ENCODE measurements around the gene MYO3B. TPM values are rescaled to one million over a fixed set of nuclear protein-coding genes. Genes with fewer than 3 reads are reported as not detected.
A peak's percentile ranks its signal among the peaks of the same experiment; 100 is the strongest.

MYO3B gene
- total and polyA plus RNA-seq, 7 experiments from 2014 or later: 0.66 to 0.82 TPM; not detected in 5

DNA sequence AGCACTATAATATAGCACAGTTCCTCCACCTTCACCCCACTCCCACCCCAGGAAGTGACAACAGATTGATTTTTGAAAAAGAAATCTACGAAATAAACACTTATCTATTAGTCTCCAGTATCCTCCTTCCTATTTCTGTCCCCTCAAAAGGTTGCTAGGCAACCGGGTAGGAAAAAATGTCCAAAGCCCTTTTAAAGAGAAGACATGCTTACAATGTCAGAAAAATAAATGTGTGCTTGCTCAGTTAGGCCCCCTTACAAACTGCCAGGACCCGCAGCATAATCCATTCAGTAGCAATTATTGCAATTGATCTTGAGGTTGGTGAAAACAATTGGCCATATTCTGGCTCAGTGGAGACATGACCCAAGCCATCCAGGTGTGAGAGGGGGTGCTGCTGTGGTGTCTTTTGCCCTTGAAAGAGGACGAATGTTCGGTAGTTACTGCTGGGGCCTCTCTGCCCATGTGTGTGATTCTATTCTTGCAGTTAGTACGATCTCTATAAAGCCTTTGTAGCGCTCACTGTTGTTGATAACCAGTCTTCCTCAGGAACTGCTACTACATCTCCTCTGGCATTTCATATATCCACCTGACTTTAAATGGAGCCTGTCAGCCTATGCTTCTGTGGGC, 144.3 kb downstream of the MYO3B start:
- Mint-ChIP-seq H3K9me3 (peaks cover 0 to 17% (median 6%) of the 10 kb centered on the region in 11 donors), H3K4me3 (no peak overlapping the region), H3K27ac (no peak overlapping the region), H3K27me3 (peaks cover 13 to 24% (median 17%) of the 10 kb centered on the region in 5 donors), H3K4me1 (peaks cover 0 to 2% (median 0%) of the 10 kb centered on the region in 7 donors), H3K36me3 (no peaks in the 10 kb centered on the region)
- POLR2A ChIA-PET: no interaction called here
- Histone ChIP-seq H3K4me1 (ENCODE audit: control insufficient read depth in 2 of 2, insufficient read depth in 2 of 2, low read length in 2 of 2) (no peaks in the 10 kb centered on the region), H3K27me3 (ENCODE audit: control insufficient read depth in 2 of 2, insufficient read depth in 2 of 2, low read length in 2 of 2) (no peaks in the 10 kb centered on the region), H3K4me3 (ENCODE audit: low read length) (no peak overlapping the region), H3K27ac (ENCODE audit: low read depth, low read length) (no peak overlapping the region), H3K9me3 (ENCODE audit: control insufficient read depth in 2 of 3, low read length in 3 of 3) (no peaks in the 10 kb centered on the region), H3K36me3 (ENCODE audit: control insufficient read depth in 2 of 3, insufficient read depth in 3 of 3, low read length in 3 of 3) (no peaks in the 10 kb centered on the region)
- DNase-seq (no peak), ATAC-seq (no peak)
- CTCF ChIA-PET: no interaction called here
- intact Hi-C loops (cut with micrococcal nuclease): loop anchor here in 1 of 2 donors (5.0 kb wide), 1 partner anchor 390 kb away; no protein-coding TSS in a partner anchor

- no peak for ATAC-seq
- H3K27me3 ChIP-seq (ENCODE audit: control insufficient read depth in 2 of 2, insufficient read depth in 2 of 2, low read length in 2 of 2): no peaks in the 10 kb centered on the region
- no peaks in the 10 kb centered on the region for H3K36me3 Mint-ChIP-seq
- intact Hi-C loops (cut with micrococcal nuclease): loop anchor here (1.0 to 5.0 kb wide), 7 partner anchors 38 to 550 kb away; no protein-coding TSS in a partner anchor
- peaks cover 6 to 13% (median 10%) of the 10 kb centered on the region in 5 donors for H3K27me3 Mint-ChIP-seq
- ChIA-PET POLR2A (no interaction called here), CTCF (interaction anchor here (0.6 to 1.0 kb wide), 3 partner anchors 12 to 485 kb away, joined by 3 read pairs; no protein-coding TSS in a partner anchor)
- no peak overlapping the region for H3K4me3 ChIP-seq (ENCODE audit: low read length)
- peaks cover 0 to 17% (median 6%) of the 10 kb centered on the region in 11 donors for H3K9me3 Mint-ChIP-seq
- H3K9me3 ChIP-seq (ENCODE audit: control insufficient read depth in 2 of 3, low read length in 3 of 3): no peaks in the 10 kb centered on the region
- H3K4me3 Mint-ChIP-seq: no peak overlapping the region
- H3K27ac ChIP-seq (ENCODE audit: low read depth, low read length): no peak overlapping the region
- DNase-seq: no peak
- no peaks in the 10 kb centered on the region for H3K4me1 ChIP-seq (ENCODE audit: control insufficient read depth in 2 of 2, insufficient read depth in 2 of 2, low read length in 2 of 2)
- H3K36me3 ChIP-seq (ENCODE audit: control insufficient read depth in 2 of 3, insufficient read depth in 3 of 3, low read length in 3 of 3): no peaks in the 10 kb centered on the region
- peaks cover 0 to 2% (median 0%) of the 10 kb centered on the region in 7 donors for H3K4me1 Mint-ChIP-seq
- H3K27ac Mint-ChIP-seq: no peak overlapping the region
Observed at GRCh38 chr2:170323743-170324142, 145.8 kb downstream of the MYO3B start.

GRCh38 chr2:170324640-170325046, 146.7 kb downstream of the MYO3B start:
- no peak overlapping the region for H3K4me3 Mint-ChIP-seq
- Histone ChIP-seq H3K4me1 (ENCODE audit: control insufficient read depth in 2 of 2, insufficient read depth in 2 of 2, low read length in 2 of 2) (no peaks in the 10 kb centered on the region), H3K27ac (ENCODE audit: low read depth, low read length) (no peak overlapping the region), H3K9me3 (ENCODE audit: control insufficient read depth in 2 of 3, low read length in 3 of 3) (no peaks in the 10 kb centered on the region), H3K27me3 (ENCODE audit: control insufficient read depth in 2 of 2, insufficient read depth in 2 of 2, low read length in 2 of 2) (no peaks in the 10 kb centered on the region), H3K4me3 (ENCODE audit: low read length) (no peak overlapping the region), H3K36me3 (ENCODE audit: control insufficient read depth in 2 of 3, insufficient read depth in 3 of 3, low read length in 3 of 3) (no peaks in the 10 kb centered on the region)
- peak in 8 of 9 donors; percentile 5 to 57 (median 34) for DNase-seq
- peaks cover 0 to 2% (median 0%) of the 10 kb centered on the region in 7 donors for H3K4me1 Mint-ChIP-seq
- no peak overlapping the region for H3K27ac Mint-ChIP-seq
- ChIA-PET CTCF (interaction anchor here (0.5 to 0.7 kb wide), 3 partner anchors 33 to 488 kb away, joined by 3 read pairs; no protein-coding TSS in a partner anchor), POLR2A (no interaction called here)
- intact Hi-C loops (cut with micrococcal nuclease): loop anchor here (1.0 to 5.0 kb wide), 7 partner anchors 37 to 549 kb away; no protein-coding TSS in a partner anchor
- peak; percentile 31 for ATAC-seq
- H3K36me3 Mint-ChIP-seq: no peaks in the 10 kb centered on the region
- peaks cover 0 to 11% (median 3%) of the 10 kb centered on the region in 11 donors for H3K9me3 Mint-ChIP-seq
- peaks cover 0 to 7% (median 3%) of the 10 kb centered on the region in 5 donors for H3K27me3 Mint-ChIP-seq

DNA sequence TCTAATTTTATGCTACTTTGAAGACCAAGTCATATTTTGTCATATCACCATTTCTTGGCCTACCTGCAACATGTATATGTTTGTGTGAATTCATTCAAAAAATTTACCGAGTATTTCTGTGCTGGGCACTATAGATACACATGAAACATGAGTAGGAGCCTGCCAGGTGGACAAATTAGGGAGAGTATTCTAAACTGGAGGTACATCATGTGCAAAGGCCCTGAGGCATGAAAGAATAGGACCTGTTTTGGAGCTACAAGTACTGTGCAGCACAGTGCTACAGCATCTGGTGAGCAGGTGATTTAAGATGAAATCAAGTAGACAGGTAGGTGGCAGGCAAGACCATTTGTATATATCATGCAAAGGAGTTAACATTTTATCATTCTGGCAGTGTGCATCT, 152.9 kb downstream of the MYO3B start:
- H3K4me3 Mint-ChIP-seq: no peak overlapping the region
- no peaks in the 10 kb centered on the region for H3K9me3 ChIP-seq (ENCODE audit: control insufficient read depth in 2 of 3, low read length in 3 of 3)
- ChIA-PET POLR2A (no interaction called here), CTCF (no interaction called here)
- no peak overlapping the region for H3K27ac Mint-ChIP-seq
- H3K27ac ChIP-seq (ENCODE audit: low read depth, low read length): no peak overlapping the region
- no peak overlapping the region for H3K4me3 ChIP-seq (ENCODE audit: low read length)
- DNase-seq (no peak), ATAC-seq (no peak)
- peaks cover 0 to 9% (median 2%) of the 10 kb centered on the region in 5 donors for H3K36me3 Mint-ChIP-seq
- H3K4me1 Mint-ChIP-seq: peaks cover 0 to 3% (median 0%) of the 10 kb centered on the region in 7 donors
- intact Hi-C loops (cut with micrococcal nuclease): no loop called here
- H3K27me3 ChIP-seq (ENCODE audit: control insufficient read depth in 2 of 2, insufficient read depth in 2 of 2, low read length in 2 of 2): no peaks in the 10 kb centered on the region
- no peaks in the 10 kb centered on the region for H3K4me1 ChIP-seq (ENCODE audit: control insufficient read depth in 2 of 2, insufficient read depth in 2 of 2, low read length in 2 of 2)
- no peaks in the 10 kb centered on the region for H3K36me3 ChIP-seq (ENCODE audit: control insufficient read depth in 2 of 3, insufficient read depth in 3 of 3, low read length in 3 of 3)
- H3K27me3 Mint-ChIP-seq: peaks cover 15 to 31% (median 28%) of the 10 kb centered on the region in 5 donors
- peaks cover 0 to 12% (median 2%) of the 10 kb centered on the region in 11 donors for H3K9me3 Mint-ChIP-seq

DNA sequence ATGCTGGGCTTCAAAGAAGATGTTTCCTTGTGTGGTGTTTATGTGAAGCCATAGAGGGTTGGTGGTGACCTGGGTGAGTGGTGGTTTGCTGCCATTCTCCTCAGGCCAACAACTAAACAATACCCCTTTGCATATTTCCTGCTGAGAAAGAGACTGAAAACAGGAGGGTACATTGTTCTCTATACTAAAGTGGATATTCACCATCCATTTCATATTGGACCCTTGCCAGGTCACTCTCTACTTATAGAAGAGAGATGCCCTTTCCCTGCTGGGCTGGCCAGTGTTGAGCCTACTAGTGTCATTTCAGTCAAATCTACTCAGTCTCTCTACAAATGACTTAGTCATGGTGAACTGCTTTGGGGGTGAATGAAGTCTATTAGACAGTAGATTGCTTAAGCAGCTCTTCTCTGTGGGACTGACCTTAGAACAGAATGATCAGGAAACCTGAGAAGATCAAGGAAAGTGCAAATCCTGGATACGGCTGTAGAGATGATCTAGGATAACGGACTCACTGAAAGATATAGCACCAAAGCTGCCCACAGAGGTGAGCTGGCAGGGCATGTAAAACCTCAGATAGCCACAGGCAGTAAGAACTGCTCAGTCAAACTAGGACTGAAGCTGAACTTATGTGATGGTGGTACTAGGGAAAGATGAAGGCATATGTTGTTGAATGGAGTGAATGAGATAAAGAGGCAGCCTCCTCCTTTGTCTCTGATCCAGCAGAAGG, 154.9 kb downstream of the MYO3B start:
- CTCF ChIA-PET: no interaction called here
- intact Hi-C loops (cut with micrococcal nuclease): no loop called here

DNA sequence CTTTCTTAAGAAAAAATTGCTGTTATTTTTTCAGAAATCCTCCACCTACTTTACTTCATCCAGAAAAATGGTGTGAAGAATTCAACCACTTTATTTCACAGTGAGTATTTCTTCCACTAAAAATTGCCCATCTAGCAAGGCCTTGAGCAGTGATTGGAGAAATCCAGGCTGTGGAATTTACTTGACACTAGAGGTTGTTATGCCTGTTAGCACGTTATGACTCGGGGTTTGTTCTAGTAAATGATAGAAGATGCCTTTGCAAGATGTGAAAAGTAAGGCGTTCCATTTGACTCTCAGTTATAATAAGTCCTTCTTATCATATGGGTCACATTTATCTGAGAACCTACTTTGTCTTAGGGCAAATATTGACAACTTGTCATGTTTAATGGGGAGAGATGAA, 157.4 kb downstream of the MYO3B start:
- ChIA-PET CTCF (no interaction called here), POLR2A (no interaction called here)
- H3K9me3 Mint-ChIP-seq: peaks cover 0 to 12% (median 2%) of the 10 kb centered on the region in 11 donors
- DNase-seq: no peak
- no peak overlapping the region for H3K27ac Mint-ChIP-seq
- no peaks in the 10 kb centered on the region for H3K9me3 ChIP-seq (ENCODE audit: control insufficient read depth in 2 of 3, low read length in 3 of 3)
- H3K27me3 Mint-ChIP-seq: peaks cover 25 to 41% (median 31%) of the 10 kb centered on the region in 5 donors
- H3K27me3 ChIP-seq (ENCODE audit: control insufficient read depth in 2 of 2, insufficient read depth in 2 of 2, low read length in 2 of 2): no peaks in the 10 kb centered on the region
- no peak overlapping the region for H3K27ac ChIP-seq (ENCODE audit: low read depth, low read length)
- intact Hi-C loops (cut with micrococcal nuclease): no loop called here
- no peak overlapping the region for H3K4me3 ChIP-seq (ENCODE audit: low read length)
- H3K36me3 ChIP-seq (ENCODE audit: control insufficient read depth in 2 of 3, insufficient read depth in 3 of 3, low read length in 3 of 3): no peaks in the 10 kb centered on the region
- no peak overlapping the region for H3K4me3 Mint-ChIP-seq
- H3K36me3 Mint-ChIP-seq: peaks cover 0 to 9% (median 2%) of the 10 kb centered on the region in 5 donors
- H3K4me1 ChIP-seq (ENCODE audit: control insufficient read depth in 2 of 2, insufficient read depth in 2 of 2, low read length in 2 of 2): no peaks in the 10 kb centered on the region
- peaks cover 0 to 16% (median 0%) of the 10 kb centered on the region in 7 donors for H3K4me1 Mint-ChIP-seq
- no peak for ATAC-seq

More for the DNA sequence above, 154.9 kb downstream of the MYO3B start:
- ATAC-seq (no peak), DNase-seq (no peak)
- H3K27ac ChIP-seq (ENCODE audit: low read depth, low read length): no peak overlapping the region
- H3K36me3 Mint-ChIP-seq: peaks cover 0 to 9% (median 2%) of the 10 kb centered on the region in 5 donors
- H3K36me3 ChIP-seq (ENCODE audit: control insufficient read depth in 2 of 3, insufficient read depth in 3 of 3, low read length in 3 of 3): no peaks in the 10 kb centered on the region
- no peaks in the 10 kb centered on the region for H3K27me3 ChIP-seq (ENCODE audit: control insufficient read depth in 2 of 2, insufficient read depth in 2 of 2, low read length in 2 of 2)
- POLR2A ChIA-PET: no interaction called here
- no peak overlapping the region for H3K4me3 Mint-ChIP-seq
- no peaks in the 10 kb centered on the region for H3K9me3 ChIP-seq (ENCODE audit: control insufficient read depth in 2 of 3, low read length in 3 of 3)
- no peaks in the 10 kb centered on the region for H3K4me1 ChIP-seq (ENCODE audit: control insufficient read depth in 2 of 2, insufficient read depth in 2 of 2, low read length in 2 of 2)
- H3K27ac Mint-ChIP-seq: no peak overlapping the region
- peaks cover 17 to 34% (median 30%) of the 10 kb centered on the region in 5 donors for H3K27me3 Mint-ChIP-seq
- H3K4me3 ChIP-seq (ENCODE audit: low read length): no peak overlapping the region
- H3K9me3 Mint-ChIP-seq: peaks cover 0 to 12% (median 2%) of the 10 kb centered on the region in 11 donors
- H3K4me1 Mint-ChIP-seq: peaks cover 0 to 13% (median 0%) of the 10 kb centered on the region in 7 donors

Measured in naive thymus-derived CD4-positive, alpha-beta T cell (primary cell).